Activated T-cell treated with anti-CD3 and anti-CD28 coated beads for 24 hours (primary cell): ENCODE data around the gene ABL1.
"Not testable (repeated sequence)": the region's sequence is repeated elsewhere in the genome, so short reads cannot be mapped to it uniquely, and the experiment has no call there.

Experiments used
- DNase-seq: peaks from one replicate; pipeline ENCODE4 v3.0.0-alpha.2; 2020; ENCODE audit warnings: low read depth

The ABL1 gene

DNA sequence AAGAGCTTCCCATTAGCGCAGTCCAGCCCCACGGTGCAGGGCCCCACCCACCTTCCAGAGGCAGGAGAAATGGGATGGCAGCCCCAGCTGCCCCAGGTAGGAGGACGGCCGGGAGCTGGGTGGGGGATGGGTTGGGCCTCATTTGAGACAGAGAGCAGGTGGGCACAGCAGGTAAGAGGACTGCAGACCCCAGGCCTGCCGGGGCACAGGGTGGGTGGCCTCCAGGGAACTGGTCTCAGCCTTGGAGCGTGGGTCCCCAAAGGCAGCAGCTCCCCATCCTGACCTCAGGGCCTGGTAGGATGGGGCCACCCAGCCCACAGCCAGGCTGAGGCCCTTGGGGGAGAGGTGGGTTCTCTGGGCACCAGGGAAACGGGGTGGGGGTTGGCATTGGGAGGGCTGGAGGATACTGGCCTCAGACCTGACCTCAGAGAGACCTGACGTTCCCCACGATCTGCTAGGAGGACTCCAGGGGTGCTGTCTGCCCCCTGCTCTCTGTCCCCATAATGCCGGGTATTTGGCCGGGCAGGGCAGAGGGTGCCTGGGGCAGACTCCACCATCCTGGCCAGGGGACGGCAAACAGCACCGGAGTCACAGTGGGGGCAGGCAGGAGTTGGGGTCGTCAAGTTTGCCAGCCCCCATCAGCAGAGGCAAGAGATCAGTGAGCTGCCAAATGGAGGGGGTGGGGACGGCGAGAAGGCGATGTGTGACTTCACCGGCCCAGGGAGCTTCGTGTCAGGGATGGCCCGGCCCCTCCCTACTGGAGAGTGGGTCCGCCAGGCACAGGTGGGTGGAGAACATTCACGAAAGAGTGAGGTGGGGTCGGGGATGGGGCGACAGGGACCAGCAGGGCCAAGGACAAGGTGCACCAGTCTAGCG is 68.4 kb downstream of the ABL1 start:
- DNase-seq, result no peak

DNA sequence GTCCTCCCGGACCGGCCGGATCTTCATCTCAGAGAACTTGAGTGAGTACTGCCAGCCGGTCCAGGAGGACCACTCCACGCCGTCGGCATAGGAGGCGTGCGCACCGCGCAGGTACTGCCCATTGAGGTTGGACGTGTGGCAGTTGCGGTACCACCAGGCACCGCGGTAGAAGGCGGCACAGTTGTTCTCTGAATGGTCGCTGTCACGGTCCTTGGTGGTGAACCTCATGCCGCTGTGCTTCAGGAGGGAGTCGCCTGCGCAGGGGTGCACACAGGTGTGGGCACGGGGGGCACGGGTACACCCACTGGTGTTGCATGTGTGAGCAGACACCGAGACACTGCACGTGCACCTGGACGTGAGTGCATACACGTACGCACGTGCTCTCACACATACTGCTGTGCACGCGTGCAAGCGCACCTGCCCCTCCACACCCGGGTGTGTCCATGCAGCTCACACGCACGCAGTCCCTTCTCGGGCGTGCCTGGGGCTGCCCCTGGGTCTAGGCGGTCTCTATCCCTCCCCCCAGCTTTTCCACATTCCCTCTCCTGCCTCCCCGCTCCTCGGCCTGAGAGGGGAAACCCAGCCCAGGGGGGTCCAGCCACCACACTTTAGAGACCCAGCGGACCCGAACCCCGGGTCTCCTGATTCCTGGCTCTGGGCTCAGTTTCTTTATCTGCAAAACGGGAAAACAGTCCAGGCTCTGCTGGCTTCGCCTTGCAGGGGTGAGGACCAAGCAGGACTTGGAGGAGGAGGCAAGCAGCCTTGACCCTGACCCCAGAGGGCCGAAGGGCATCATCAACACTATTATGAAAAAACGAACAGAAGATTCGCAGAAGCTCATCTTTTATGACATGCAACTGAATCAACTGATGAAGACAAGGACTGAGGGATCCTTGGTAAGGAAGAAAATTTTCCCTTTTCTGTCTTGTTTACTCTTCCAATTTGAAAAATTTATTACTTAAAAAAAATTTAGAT is 69.3 kb downstream of the ABL1 start:
- no peak for DNase-seq

DNA sequence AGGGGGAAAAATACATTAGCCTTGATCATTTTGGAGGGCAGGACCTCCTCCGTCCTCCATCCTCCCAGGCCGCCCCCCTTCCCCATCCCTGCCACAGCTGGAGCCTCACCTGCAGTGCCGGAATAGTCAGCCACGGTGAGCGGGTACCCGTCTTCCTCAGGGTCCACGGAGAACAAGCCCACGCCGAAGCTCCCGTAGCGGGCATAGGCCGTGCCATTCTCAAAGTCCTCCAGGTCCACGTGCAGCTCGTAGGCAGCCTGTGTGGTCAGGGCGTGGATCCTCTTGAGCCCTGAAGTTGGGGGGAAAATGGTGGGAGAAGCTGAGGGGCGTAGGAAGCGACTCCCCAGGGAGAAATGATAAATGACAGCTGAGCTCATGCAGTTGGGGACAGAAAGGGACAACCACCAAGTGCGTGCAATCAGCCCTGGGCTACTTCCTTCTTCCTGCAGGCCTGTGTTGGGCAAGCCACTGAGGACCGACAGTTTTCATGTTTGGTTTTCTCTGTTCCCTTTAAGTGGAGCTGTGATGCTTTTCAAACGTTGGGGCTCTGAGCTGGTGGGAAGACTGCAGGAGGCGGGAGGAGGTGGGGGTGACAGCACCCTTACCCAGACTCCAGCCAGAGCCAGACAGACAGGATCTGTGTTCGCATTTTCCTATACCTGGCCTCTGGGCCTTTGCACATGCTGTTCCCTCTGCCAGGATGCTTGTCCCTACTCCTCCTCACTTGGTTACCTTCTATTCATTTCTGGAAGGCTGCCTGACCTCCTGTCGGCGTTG is 70.3 kb downstream of the ABL1 start:
- no peak for DNase-seq

DNA sequence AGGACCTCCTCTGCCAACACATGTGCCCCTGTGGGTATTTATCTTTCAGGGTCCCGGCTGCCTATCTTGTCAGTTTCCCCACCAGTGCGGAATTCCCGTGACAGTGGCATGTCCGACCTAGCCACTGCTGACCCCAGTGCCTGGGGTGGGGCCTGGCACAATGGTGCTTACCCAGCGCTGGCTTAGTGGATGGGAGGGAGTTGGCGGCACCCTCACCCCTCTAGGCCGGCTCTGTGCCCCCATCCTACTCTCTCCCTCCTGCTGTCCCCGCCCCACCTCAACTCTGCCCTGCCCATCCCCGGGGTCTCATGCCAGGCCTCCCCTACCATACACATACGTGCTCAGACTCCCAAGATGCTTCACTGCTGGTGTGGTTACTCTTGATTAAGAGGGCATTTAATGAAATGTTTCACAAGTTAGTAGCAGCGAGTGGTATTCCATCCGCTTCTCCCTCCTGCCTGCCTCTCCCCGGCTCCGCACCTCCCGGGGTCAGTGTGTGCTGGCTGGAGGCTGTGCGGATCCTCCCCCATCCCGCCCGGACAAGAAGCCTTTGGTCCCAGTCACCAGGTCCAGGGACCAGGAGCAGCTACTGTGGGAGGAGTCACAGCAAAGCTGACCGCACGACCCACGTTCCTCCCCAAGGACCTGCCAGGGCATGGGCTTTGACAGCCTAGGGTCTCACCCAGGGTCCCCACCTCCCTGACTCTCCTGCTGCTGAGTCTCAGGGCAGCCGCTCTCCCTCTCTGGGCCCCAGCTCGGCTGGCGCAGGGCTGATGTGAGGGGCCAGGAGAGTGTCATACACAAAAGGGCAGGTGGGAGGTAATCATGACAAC is 71.1 kb downstream of the ABL1 start:
- no peak for DNase-seq

DNA sequence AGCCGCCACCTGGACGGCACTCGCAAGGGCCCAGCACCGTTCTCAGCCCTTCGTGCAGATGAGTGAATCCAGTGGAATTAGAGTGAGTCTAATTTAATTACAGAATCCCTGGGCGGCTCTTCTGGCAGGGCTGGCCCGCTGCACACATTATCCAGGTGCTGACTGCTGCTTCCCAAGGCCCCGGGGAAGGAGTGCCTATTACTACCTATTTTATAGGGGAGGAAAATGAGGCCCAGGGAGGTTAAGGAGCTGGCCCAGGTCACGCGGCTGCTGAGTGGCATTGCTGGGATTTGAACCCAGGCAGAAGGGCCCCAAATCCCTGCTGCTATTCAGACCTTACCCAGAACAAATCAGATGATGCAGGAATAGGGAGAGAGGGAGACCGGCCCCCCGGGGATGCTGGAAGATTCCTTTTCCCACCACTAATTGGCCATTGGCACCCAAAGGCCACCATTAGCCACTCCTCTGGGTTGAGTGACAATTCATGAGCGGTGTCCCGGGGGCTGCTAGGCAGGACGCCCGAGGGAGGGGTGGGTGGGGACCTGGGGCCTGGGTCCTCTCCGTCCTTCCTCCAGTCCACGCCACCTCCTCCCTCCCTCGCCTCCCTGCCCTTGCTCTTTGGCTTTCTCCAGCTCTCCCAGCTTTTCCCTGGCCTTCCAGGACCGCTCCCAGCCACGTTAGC is 71.8 kb downstream of the ABL1 start:
- DNase-seq, result no peak

DNA sequence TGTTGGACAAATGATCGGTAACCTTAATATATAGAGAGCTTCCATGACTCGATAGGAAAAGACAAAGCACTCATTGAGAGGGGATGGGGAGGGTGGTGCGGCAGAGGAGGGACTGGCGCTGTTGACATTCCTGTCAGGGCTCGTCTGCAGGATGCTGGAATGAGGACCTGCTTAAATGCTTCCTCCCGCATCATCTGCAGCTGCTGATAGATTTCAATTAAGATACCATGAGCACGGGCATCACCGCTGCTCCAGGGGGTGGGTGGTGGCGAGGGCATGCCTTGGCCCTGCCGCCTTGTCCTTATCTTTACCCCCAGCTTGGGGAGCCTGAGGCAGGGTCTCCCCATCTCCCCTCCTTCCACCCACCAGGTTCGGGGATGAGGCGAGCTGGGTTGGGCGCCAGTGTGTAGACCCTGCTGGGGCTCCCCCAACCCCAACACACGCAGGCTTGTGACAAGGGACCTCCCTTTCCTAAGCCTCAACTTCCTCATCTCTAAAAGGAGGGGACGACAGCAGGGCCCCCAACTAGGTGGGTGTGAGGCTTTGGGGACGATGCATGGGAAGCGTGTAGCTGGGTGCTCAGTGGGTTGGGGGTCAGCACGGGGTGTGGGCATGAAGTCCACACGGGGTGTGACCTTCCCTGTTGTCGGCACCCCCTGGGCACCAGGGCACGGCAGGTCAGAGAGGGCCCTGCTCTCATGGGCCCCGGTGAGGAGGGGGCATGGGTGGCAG is 73.3 kb downstream of the ABL1 start:
- DNase-seq, result no peak

DNA sequence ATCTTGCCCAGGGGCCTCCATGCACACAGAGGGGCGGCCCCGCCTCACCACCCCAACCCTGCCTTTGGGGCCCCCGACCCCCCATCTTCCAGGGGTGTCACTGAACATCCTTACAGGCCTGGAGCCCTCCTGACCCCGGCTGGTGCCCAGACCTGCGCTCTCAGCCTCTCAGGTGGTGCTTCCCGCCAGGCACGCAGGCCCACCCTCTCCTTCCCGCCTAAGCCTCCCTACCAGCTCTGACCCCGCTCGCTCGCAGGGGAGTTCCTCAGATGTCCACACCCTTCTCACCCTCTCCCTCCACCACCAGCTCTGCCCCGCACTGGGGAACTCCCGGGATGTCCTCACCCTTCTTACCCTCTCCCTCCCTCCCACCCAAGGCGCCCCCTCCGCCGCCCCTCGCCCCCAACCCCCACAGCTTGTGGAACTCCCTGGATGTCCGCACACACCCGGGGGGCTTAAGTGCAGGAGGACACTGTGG is 73.9 kb downstream of the ABL1 start:
- no peak for DNase-seq

DNA sequence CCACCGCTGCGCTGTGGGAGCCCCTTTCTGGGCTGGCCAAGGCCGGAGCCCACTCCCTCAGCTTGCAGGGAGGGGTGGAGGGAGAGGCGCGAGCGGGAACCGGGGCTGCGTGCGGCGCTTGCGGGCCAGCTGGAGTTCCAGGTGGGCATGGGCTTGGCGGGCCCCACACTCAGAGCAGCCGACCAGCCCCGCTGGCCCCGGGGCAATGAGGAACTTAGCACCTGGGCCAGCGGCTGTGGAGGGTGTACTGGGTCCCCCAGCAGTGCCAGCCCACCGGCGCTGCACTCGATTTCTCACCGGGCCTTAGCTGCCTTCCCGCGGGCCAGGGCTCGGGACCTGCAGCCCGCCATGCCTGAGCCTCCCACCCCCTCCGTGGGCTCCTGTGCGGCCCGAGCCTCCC is 75.0 kb downstream of the ABL1 start:
- not testable (repeated sequence) for DNase-seq

DNA sequence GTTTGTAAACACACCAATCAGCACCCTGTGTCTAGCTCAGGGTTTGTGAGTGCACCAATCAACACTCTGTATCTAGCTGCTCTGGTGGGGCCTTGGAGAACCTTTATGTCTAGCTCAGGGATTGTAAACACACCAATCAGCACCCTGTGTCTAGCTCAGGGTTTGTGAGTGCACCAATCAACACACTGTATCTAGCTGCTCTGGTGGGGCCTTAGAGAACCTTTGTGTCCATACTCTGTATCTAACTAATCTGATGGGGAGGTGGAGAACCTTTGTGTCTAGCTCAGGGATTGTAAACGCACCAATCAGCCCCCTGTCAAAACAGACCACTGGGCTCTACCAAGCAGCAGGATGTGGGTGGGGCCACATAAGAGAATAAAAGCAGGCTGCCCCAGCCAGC is 75.6 kb downstream of the ABL1 start:
- DNase-seq, result not testable (repeated sequence)

DNA sequence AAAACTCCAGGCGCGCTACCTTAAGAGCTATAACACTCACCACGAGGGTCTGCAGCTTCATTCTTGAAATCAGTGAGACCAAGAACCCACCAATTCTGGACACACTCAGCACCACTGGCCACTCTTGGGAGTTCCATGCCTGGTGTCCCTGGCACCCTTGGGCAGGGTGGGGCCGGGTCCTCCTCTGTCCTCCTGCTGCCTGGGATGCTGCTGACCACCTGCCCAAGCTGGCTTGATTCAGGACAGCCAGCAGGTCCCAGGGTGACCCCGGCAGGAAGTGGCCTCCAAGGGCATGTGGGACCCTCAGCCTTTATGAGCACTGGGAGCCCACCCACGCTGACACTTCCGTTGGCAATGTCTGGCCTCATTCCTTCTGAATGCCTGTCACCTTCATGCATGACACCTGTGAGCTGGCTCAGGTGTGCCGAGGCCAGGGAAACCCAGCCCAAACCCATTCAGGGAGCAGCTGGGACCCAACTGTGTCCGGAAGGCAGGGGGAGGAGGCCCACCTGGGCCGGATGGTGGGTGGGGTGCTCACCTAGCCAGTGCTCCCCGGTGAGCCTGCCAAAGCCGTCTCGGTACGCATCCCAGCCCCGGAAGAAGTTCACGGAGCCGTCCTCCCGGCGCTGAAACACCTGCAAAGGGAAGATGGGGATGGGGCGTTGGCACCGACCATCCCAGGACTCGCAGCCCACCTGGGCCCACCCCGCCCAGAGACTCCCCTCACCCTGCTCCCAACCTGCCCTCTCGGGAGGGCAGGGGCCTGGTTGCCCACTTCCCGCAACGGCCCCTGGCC is 76.4 kb downstream of the ABL1 start:
- no peak for DNase-seq

DNA sequence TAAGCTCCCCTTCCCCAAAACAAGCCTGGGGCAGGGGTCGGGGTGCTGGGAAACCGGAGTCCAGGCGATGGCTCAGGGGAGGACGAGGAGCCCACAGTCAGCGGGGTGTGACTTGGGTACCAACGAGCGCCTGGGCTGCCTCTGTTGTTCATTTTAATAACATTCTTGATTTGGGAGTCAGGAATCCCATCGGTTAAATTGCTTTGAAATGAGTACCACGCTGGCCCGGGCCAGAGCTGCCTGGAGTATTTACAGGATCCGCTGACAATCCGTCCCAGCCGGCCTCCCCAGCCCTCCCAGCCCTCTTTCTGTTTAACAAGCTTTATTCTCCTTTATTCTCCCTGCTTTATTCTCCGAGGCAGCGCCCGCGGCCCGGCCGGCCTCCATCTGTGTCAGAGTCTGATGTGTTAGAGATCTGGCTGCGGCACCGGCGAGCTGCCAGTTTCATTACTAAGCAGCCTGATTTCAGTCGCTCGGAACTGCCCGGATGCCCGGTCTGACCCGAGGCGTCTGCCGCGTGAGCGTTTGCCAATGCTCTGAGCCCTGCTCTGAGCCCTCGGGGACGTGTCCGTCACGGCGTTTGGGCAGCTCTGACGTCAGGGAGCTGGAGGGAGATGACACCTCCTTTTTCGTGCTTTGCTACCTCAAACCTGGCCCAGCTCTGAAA is 78.0 kb downstream of the ABL1 start:
- DNase-seq, result no peak

DNA sequence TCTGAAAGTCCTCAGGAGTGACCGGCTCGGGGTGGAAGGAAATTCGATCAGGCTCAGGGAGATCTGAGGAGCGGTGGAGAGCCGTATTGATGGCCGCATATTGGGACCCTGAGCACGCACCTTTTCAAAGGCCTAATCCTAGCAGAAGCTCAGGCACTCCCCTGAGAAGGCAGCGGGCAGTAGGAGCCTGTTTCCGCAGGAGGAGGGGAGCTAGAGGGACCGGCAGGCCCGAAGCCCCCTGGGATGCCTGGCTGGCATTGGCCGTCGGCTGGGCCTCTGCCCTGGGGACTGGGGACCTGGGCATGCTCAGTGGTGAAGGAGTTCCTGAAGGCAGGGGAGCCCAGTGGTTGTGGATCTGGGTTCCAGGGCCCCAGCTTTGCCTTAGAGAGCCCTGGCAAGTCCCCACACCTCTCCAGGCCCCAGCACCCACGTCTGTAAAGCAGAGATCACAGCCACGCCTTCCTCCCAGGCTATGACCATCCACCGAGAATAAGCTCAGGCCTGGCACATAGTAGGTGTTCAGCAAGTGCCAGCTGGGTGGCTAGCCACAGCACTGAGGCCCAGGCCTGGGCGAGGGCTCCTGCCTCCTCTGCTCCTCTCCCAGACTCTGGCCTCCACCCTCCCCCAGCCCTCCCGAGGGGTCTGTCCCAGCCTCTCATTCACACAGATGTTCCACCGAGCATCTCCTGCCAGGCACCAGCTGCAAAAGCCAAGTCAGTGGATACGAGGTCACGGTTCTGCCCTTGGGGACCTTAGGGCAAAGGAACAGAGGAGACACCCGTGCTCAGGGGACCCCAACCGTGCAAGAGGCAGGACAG is 78.8 kb downstream of the ABL1 start:
- DNase-seq, result no peak

DNA sequence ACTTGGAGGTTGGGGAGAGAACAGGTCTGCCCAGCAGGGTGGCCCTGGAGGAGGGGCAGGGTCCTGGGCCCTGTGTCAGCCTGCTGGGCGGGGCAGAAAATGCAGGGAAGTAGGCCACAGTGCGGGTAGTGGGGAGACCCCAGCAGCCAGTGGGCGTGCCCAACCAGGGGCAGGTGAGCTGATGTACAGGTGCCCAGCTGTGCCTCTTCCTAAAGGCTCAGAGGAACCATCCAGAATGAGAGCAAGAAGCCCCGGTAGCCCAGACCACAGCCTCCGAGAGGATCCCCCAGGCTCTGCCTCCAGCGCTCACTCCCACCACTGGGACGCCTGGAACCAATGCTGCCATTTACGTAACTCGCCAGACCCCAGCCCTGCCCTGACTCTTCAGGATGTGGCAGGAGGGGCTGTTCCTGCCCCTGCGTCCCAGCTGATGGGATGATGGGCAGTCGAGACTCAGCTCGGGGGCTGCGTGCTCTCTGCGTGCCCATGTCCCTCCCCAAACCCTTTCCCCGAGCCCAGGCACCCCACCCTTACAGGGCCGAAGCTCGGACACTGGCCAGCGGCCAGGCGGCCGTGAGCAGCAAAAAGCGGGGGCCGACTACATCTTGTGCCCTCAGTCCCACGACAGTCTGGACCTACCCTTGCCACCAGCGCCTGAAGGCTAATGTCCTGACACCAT is 79.5 kb downstream of the ABL1 start:
- DNase-seq, result no peak

DNA sequence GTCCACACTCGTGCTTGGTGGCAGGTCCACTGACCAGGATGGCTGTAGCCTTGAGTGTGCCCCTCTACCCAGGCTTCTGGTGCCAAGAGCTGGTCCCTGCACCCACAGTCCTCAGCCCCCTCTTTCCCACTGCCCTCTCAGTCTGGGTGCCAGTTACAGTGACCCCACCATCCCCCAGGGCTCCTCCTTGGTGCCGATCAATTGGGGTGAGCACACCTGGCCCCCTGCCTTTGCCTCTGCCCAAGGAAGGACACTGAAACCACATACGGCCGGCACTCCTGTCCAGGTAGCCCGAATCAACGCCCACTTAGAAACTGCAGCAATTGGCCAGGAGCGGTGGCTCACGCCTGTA is 80.0 kb downstream of the ABL1 start:
- no peak for DNase-seq

DNA sequence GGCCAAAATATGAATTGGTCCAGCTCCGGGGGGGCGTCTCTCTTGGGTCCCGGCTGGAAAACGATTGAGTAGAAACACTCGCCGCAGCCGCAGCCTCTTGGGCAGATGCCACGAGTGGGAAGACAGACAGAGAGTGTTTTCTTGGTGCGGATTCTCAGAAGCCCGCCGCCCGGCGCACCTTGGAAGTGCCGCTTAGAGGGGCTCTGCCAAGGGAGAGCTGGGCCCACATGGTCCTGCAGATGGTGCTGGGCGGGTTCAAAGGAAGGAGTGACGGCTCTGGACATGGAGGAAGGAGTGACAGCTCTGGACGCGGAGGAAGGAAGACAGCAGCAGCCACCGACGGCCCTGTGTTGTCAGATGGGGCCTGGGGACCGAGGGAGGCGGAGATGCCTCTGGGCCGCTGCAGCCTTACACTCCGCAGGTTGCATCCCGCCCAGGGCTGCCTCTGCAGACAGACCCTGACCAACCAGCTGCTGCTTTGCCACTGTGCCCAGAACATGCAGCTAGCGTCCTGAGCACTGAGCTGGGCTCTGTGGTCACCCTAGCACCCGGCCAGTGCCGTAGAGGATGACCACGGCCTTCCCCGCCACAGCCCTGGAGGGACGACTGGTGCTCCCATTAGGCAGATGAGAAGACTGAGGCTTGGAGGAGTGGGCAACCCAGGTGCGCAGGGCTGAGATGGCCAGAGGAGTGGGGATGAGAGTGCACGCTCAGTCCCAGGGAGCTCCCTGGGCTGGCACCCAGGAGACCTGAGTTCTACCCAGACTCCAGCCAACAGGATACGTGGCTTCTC is 82.3 kb downstream of the ABL1 start:
- no peak for DNase-seq
